K562 (cell line): ENCODE results near the gene FKBP2. TPM values are rescaled to one million over a fixed set of nuclear protein-coding genes. Genes with fewer than 3 reads are reported as not detected.

Experiments used
- ASH1L ChIP-seq: fragments of 450-650 bp; IDR thresholded peaks from 2 replicates; pipeline ENCODE4 v1.6.1; 2018; ENCODE audit warnings: borderline replicate concordance, mild to moderate bottlenecking, low read depth; ENCODE audit not compliant: partially characterized antibody
- CREM ChIP-seq: IDR thresholded peaks from 2 replicates; pipeline ENCODE4 v1.6.1; 2014; ENCODE audit warnings: antibody characterized with exemption, low read depth
- CXXC5 ChIP-seq: fragments of 250-450 bp; sonication (Bioruptor Pico); IDR thresholded peaks from 2 replicates; pipeline ENCODE4 v1.8.0; 2022; ENCODE audit warnings: inconsistent platforms, mild to moderate bottlenecking, moderate library complexity
- FUS ChIP-seq: fragments of 200-400 bp; formaldehyde crosslinking; optimal IDR thresholded peaks from 2 replicates; pipeline ENCODE3; 2017; ENCODE audit warnings: low read depth, low read length
- PHB ChIP-seq: fragments of 250-450 bp; sonication (Bioruptor Pico); IDR thresholded peaks from 2 replicates; pipeline ENCODE4 v1.5.0; 2021
- POLR2AphosphoS5 ChIP-seq: IDR thresholded peaks from 2 replicates; pipeline ENCODE4 v1.6.1; 2011; ENCODE audit warnings: mild to moderate bottlenecking, low read depth, low read length, moderate library complexity; ENCODE audit not compliant: control insufficient read depth, insufficient read depth
- PTRF ChIP-seq: fragments of 450-650 bp; IDR thresholded peaks from 2 replicates; pipeline ENCODE4 v1.6.1; 2016; ENCODE audit warnings: mild to moderate bottlenecking, missing genetic modification characterization, missing compliant biosample characterization
- RFX5 ChIP-seq: IDR thresholded peaks from 2 replicates; pipeline ENCODE4 v1.6.1; 2011; ENCODE audit warnings: low read depth, mild to moderate bottlenecking, improper control_type of control experiment, low read length
- RNF2 ChIP-seq: sonication (generic); IDR thresholded peaks from 2 replicates; pipeline ENCODE4 v1.6.1; 2016
- SMAD4 ChIP-seq: fragments of 250-450 bp; sonication (Bioruptor Pico); conservative IDR thresholded peaks from 2 replicates; pipeline ENCODE4 v1.8.0; 2021; ENCODE audit warnings: inconsistent platforms, mild to moderate bottlenecking, moderate library complexity
- SP1 ChIP-seq: sonication (generic); formaldehyde crosslinking; IDR thresholded peaks from 2 replicates; pipeline ENCODE4 v1.8.1; 2022; ENCODE audit warnings: mild to moderate bottlenecking, missing genetic modification reagents
- STAT5A ChIP-seq: IDR thresholded peaks from 2 replicates; pipeline ENCODE4 v1.6.1; 2012; ENCODE audit warnings: low read length, inconsistent platforms, borderline replicate concordance
- TBL1XR1 ChIP-seq, 2 experiments: IDR thresholded peaks; 2 replicates each; pipeline ENCODE4 v1.6.1; 2012; ENCODE audit warnings: improper control_type of control experiment in 2 of 2, low read length in 2 of 2, mild to moderate bottlenecking in 1 of 2
- ZNF551 ChIP-seq: fragments of 250-450 bp; sonication (Bioruptor Pico); IDR thresholded peaks from 2 replicates; pipeline ENCODE4 v1.5.0; 2021; ENCODE audit warnings: mild to moderate bottlenecking, moderate library complexity
- polyA plus RNA-seq, 8 experiments: library from polyadenylated mRNA; depleted of rRNA in 4 of 8; stranded (reverse) in 5 of 8; unstranded in 3 of 8; fragments of >200 nt; fragmentation: Nextera tagmentation in 2 of 8; fragmentation: Illumina TruSeq in 1 of 8; extraction: Ambion mirVana in 2 of 8; extraction: Trizol in 1 of 8; gene quantifications; 2 replicates each; pipeline versions ENCODE4 v1.2.1 to v1.2.3, GENCODE V29; 2011 to 2014; ENCODE audit warnings: inconsistent platforms in 1 of 8, missing spikeins in 1 of 8
- total RNA-seq, 7 experiments: library from RNA; depleted of rRNA in 6 of 7; stranded (reverse); fragments of >200 nt in 6 of 7; fragmentation: Illumina TruSeq in 2 of 7; extraction: Trizol in 2 of 7; gene quantifications; 2 replicates each; pipeline versions ENCODE4 v1.2.1 to v1.2.3, GENCODE V29; 2011 to 2021; ENCODE audit warnings: low replicate concordance in 1 of 7
- TF ChIP-seq, protein P1 (sequence below): fragments of 450-650 bp; formaldehyde crosslinking; IDR thresholded peaks from 2 replicates; pipeline ENCODE4 v1.4.0; 2020; ENCODE audit warnings: mild to moderate bottlenecking, mixed read lengths
- TF ChIP-seq, protein P2 (sequence below): sonication (generic); formaldehyde crosslinking; IDR thresholded peaks from 2 replicates; pipeline ENCODE4 v1.8.1; 2023; ENCODE audit warnings: mild to moderate bottlenecking, missing genetic modification reagents
- TF ChIP-seq, protein P3 (sequence below): fragments of 450-650 bp; IDR thresholded peaks from 2 replicates; pipeline ENCODE4 v1.6.1; 2016; ENCODE audit warnings: missing biosample characterization, missing genetic modification characterization
- TF ChIP-seq, protein P4 (sequence below): sonication (generic); formaldehyde crosslinking; IDR thresholded peaks from 2 replicates; pipeline ENCODE4 v1.4.0; 2020; ENCODE audit warnings: mild to moderate bottlenecking, missing genetic modification reagents
- TF ChIP-seq, protein P5 (sequence below): sonication (generic); formaldehyde crosslinking; IDR thresholded peaks from 2 replicates; pipeline ENCODE4 v1.8.1; 2023; ENCODE audit warnings: mild to moderate bottlenecking, missing genetic modification reagents

Gene FKBP2
- total and polyA plus RNA-seq, 9 of the 15 experiments (the other 6 are each of a cell fraction or from before 2014, with no cell fraction given): 3.5 to 151 (median 58.1) TPM

DNA sequence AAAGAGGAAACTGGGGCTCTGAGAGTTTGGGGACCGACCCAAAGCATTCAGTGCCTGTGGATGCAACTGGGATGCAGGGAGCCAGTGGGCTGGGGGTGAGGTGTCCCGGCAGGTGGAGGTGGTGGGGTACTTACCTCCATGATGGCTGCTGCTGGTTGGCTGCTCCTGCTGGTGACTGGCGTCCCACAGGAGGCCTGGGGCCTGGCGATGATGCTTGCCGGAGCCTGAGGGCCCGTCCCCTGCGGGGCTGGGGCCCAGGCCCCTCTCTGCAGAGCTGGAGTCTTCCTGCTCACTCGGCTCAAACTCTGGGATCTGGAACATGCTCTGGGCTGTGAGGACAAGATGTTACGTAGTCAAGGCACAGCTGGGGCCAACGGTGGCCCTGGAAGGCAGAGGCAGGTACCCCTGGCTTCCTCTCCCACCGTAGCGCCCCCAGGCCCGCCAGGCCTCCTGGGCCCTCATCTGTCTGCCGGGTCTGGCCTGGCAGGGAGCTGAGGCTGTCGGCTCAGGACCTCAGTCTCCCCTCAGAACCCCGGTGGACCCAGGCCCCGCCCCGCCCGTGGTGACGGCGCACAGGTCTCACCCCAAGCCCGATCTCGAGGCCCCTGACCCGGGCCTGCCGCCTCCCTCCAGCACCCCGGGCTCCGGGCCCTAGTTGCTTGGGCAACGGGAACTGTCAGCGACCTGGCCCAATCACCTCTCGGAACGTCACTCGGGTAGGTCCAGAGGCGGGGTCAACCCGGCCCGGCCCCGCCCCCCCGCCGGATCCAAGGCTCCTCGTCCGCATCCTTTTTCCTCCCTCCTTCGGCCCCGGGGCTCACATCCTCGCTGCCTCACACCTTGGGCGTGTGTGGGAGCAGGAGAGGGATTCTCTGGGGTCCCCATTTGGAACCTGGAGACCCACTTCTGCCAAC, 43.4 kb downstream of the FKBP2 start, which contains the start of gene BAD (continued):
- no peak for TF ChIP-seq SMAD4 (CRISPR knock-in tag)
- TF ChIP-seq CREM: peak; percentile 93
- no peak for TF ChIP-seq CXXC5
- no peak for TF ChIP-seq RFX5
- TF ChIP-seq, protein P1, sequence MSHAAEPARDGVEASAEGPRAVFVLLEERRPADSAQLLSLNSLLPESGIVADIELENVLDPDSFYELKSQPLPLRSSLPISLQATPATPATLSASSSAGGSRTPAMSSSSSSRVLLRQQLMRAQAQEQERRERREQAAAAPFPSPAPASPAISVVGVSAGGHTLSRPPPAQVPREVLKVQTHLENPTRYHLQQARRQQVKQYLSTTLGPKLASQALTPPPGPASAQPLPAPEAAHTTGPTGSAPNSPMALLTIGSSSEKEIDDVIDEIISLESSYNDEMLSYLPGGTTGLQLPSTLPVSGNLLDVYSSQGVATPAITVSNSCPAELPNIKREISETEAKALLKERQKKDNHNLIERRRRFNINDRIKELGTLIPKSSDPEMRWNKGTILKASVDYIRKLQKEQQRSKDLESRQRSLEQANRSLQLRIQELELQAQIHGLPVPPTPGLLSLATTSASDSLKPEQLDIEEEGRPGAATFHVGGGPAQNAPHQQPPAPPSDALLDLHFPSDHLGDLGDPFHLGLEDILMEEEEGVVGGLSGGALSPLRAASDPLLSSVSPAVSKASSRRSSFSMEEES (CRISPR knock-in tag): no peak
- peak; percentile 81 for TF ChIP-seq SP1
- no peak for TF ChIP-seq PHB (CRISPR knock-in tag)
- TF ChIP-seq, protein P2, sequence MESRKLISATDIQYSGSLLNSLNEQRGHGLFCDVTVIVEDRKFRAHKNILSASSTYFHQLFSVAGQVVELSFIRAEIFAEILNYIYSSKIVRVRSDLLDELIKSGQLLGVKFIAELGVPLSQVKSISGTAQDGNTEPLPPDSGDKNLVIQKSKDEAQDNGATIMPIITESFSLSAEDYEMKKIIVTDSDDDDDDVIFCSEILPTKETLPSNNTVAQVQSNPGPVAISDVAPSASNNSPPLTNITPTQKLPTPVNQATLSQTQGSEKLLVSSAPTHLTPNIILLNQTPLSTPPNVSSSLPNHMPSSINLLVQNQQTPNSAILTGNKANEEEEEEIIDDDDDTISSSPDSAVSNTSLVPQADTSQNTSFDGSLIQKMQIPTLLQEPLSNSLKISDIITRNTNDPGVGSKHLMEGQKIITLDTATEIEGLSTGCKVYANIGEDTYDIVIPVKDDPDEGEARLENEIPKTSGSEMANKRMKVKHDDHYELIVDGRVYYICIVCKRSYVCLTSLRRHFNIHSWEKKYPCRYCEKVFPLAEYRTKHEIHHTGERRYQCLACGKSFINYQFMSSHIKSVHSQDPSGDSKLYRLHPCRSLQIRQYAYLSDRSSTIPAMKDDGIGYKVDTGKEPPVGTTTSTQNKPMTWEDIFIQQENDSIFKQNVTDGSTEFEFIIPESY (CRISPR knock-in tag): peak; percentile 68
- TF ChIP-seq ZNF551 (CRISPR knock-in tag): no peak
- TF ChIP-seq, protein P3, sequence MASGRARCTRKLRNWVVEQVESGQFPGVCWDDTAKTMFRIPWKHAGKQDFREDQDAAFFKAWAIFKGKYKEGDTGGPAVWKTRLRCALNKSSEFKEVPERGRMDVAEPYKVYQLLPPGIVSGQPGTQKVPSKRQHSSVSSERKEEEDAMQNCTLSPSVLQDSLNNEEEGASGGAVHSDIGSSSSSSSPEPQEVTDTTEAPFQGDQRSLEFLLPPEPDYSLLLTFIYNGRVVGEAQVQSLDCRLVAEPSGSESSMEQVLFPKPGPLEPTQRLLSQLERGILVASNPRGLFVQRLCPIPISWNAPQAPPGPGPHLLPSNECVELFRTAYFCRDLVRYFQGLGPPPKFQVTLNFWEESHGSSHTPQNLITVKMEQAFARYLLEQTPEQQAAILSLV (tag): no peak
- TF ChIP-seq FUS: no peak
- TF ChIP-seq POLR2AphosphoS5: peak; percentile 58; the same call in 1 of the 2 replicates
- no peak for TF ChIP-seq STAT5A
- TF ChIP-seq TBL1XR1 (IDR thresholded peaks at IDR 0.05; ENCODE audit: low read length in 2 of 2): peak in 1 of 2 experiments; percentile 42; a peak in 1 of 4 replicates
- TF ChIP-seq, protein P4, sequence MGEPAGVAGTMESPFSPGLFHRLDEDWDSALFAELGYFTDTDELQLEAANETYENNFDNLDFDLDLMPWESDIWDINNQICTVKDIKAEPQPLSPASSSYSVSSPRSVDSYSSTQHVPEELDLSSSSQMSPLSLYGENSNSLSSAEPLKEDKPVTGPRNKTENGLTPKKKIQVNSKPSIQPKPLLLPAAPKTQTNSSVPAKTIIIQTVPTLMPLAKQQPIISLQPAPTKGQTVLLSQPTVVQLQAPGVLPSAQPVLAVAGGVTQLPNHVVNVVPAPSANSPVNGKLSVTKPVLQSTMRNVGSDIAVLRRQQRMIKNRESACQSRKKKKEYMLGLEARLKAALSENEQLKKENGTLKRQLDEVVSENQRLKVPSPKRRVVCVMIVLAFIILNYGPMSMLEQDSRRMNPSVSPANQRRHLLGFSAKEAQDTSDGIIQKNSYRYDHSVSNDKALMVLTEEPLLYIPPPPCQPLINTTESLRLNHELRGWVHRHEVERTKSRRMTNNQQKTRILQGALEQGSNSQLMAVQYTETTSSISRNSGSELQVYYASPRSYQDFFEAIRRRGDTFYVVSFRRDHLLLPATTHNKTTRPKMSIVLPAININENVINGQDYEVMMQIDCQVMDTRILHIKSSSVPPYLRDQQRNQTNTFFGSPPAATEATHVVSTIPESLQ (CRISPR knock-in tag): no peak
- no peak for TF ChIP-seq ASH1L
- TF ChIP-seq, protein P5, sequence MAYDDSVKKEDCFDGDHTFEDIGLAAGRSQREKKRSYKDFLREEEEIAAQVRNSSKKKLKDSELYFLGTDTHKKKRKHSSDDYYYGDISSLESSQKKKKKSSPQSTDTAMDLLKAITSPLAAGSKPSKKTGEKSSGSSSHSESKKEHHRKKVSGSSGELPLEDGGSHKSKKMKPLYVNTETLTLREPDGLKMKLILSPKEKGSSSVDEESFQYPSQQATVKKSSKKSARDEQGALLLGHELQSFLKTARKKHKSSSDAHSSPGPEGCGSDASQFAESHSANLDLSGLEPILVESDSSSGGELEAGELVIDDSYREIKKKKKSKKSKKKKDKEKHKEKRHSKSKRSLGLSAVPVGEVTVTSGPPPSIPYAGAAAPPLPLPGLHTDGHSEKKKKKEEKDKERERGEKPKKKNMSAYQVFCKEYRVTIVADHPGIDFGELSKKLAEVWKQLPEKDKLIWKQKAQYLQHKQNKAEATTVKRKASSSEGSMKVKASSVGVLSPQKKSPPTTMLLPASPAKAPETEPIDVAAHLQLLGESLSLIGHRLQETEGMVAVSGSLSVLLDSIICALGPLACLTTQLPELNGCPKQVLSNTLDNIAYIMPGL (CRISPR knock-in tag): no peak
- no peak for TF ChIP-seq PTRF (tag)
- no peak for TF ChIP-seq RNF2
